ENCODE data around the gene COL9A2.
"Not testable (repeated sequence)": the region's sequence is repeated elsewhere in the genome, so short reads cannot be mapped to it uniquely, and the experiment has no call there.

Gene COL9A2

GRCh38 chr1:40316595-40317393 lies at the start of gene COL9A2:
Gene COL9A2 (minus strand): TSS chr1:40317286. CDS start chr1:40317197, 89 bp downstream.
- FAIRE-seq (peak; percentile 35), DNase-seq (ENCODE audit: low spot score) (peak; percentile 86)

DNA sequence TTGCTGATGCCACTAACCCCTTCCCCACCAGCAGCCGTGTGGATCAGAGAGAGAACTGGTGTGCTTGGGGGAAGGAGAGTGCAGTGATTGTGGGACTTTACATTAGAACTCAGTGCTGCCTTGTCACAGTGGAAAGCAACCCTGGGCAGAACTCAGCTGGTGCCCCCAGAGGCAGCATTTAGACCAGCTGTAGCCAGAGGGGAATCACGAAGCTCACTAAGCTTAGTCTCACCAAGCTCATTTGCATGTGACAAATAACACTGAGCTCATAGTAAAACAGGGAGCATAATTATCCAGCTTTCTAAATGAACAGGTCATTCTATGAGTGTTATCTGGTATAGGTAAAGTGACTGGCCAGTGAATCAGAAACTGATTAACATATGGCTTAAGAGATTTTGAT lies 46.6 kb upstream of the COL9A2 start:
- no peak for FAIRE-seq
- no peak for DNase-seq (ENCODE audit: low spot score)

- DNase-seq (ENCODE audit: low spot score) = no peak
- FAIRE-seq = no peak
Measured at GRCh38 chr1:40362699-40363098, 45.6 kb upstream of the COL9A2 start.

GRCh38 chr1:40362199-40362598 lies 45.1 kb upstream of the COL9A2 start:
- FAIRE-seq = no peak

GRCh38 chr1:40361637-40362036 lies 44.6 kb upstream of the COL9A2 start:
- FAIRE-seq = no peak
- no peak for DNase-seq (ENCODE audit: low spot score)

More at GRCh38 chr1:40362199-40362598, 45.1 kb upstream of the COL9A2 start:
- no peak for DNase-seq (ENCODE audit: low spot score)

DNA sequence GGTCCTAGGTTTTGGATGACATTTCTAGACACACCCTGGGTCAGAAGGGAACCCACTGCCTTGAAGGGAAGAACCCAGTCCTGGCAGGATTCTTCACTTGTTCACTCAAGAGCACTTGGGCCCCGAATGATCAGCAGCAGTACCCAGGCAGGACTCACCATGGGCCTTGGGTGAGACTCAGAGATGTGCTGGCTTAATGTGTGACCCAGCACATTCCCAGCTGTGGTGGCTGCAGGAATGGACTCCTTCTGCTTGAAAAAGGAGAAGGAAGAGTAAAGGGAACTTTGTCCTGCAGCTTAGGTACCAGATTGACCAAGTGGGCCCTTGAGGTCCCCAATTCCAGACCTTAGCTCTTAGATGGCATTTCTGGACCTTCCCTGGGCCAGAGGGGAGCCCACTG lies 44.1 kb upstream of the COL9A2 start:
- FAIRE-seq (no peak), DNase-seq (ENCODE audit: low spot score) (no peak)

DNA sequence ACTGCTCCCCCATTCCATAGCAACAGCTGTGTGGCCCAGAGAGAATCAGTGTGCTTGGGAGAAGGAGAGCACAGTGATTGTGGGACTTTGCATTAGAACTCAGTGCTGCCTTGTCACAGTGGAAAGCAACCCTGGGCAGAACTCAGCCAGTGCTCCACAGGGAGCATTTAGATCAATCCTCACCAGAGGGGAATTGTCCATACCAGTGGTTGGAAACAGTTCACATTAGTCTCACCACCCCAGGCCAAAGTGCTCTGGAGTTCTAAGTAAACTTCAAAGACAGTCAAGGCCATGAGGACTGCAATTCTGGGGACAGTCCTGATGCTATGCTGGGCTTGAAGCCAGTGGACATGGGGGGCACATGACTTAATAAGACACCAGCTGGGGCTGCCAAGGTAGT lies 43.5 kb upstream of the COL9A2 start:
- FAIRE-seq (no peak), DNase-seq (ENCODE audit: low spot score) (no peak)

DNA sequence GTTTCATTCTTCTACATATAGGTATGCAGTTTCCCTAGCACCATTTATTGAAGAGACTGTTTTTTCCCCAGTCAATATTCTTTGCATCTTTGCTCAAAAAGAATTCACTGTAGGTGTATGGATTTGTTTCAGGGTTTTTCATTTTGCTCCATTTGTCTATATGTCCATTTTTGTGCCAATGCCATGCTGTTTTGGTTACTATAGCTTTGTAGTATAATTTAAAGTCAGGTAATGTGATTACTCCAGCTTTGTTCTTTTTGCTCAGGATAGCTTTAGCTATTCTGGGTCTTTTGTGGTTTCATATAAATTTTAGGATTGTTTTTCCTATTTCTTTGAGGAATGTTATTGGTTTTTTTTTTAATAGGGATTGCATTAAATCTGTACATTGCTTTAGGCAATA lies 40.5 kb upstream of the COL9A2 start:
- no peak for FAIRE-seq
- DNase-seq (ENCODE audit: low spot score) = no peak

DNA sequence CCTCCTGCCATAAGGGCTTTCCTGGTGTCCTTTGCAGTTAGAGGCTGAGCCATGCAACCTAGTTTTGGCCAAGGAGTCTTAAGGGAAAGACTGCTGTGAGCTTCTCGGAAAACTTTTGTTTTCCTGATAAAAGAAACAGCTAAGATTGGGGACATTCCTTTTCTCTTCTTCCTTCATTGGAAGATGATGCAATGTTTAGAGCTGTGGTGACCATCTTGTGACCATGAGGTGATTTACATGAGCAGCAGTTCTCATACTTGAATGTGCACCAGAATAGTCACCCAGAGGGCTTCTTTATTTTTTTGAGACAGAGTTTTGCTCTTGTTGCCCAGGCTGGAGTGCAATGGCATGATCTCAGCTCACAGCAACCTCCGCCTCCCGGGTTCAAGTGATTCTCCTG lies 36.0 kb upstream of the COL9A2 start:
- no peak for FAIRE-seq

GRCh38 chr1:40352126-40352525 lies 35.0 kb upstream of the COL9A2 start:
- FAIRE-seq = no peak
- no peak for DNase-seq (ENCODE audit: low spot score)

More for the DNA sequence above, 36.0 kb upstream of the COL9A2 start:
- no peak for DNase-seq (ENCODE audit: low spot score)

GRCh38 chr1:40351124-40351523 lies 34.0 kb upstream of the COL9A2 start:
- DNase-seq (ENCODE audit: low spot score) = no peak
- FAIRE-seq = no peak

DNA sequence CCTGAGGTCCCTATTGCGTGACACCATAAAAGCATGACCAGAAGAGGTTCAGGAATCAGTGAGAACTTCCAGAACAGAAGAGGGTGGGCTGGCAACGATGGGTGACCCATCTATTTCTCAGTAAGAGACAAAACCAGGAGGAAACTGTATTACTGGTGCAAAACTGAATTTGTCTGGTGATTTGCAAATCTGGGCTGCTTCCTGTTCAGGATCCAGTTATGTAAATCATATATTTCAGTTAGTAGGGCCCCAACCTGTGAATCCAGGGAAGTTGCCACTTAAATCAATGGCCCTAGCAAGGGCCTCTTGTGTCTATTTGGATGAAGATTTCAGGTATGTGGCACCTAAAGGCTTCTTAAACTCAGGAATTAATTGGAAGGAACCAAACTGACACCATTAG lies 33.3 kb upstream of the COL9A2 start:
- no peak for DNase-seq (ENCODE audit: low spot score)
- FAIRE-seq = no peak

DNA sequence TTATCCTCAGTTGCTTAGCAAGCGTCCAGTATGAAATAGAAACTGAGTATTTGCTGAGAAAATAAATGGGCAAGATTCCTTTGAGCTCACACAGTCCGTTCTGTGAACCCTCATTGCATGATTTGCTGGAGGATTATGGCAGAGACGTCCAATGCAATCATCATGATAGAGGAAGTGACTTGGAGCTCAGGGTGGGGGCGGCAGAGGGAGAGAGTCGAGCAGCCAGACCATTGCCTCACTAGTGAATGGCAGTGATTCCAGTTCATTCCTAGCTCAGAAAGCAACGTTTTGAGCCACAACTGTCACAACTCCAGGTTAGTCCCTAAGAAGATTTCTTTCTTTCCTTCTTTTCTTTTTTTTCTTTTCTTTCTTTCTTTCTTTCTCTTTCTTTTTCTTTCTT lies 27.5 kb upstream of the COL9A2 start:
- no peak for FAIRE-seq

DNA sequence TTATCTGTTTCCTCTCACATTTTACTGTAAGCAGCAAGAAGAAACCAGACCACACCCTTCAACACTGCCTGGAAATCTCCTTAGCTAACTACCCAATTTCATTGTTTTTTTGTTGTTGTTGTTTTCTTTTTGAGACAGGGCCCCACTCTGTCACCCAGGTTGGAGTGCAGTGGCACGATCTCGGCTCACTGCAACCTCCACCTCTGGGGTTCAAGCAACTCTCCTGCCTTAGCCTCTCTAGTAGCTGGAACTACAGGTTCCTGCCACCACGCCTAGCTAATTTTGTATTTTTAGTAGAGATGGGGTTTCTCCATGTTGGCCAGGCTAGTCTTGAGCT lies 25.3 kb upstream of the COL9A2 start:
- not testable (repeated sequence) for FAIRE-seq; DNase-seq (ENCODE audit: low spot score)

More for the DNA sequence above, 27.5 kb upstream of the COL9A2 start:
- peak; percentile 42 for DNase-seq (ENCODE audit: low spot score)

DNA sequence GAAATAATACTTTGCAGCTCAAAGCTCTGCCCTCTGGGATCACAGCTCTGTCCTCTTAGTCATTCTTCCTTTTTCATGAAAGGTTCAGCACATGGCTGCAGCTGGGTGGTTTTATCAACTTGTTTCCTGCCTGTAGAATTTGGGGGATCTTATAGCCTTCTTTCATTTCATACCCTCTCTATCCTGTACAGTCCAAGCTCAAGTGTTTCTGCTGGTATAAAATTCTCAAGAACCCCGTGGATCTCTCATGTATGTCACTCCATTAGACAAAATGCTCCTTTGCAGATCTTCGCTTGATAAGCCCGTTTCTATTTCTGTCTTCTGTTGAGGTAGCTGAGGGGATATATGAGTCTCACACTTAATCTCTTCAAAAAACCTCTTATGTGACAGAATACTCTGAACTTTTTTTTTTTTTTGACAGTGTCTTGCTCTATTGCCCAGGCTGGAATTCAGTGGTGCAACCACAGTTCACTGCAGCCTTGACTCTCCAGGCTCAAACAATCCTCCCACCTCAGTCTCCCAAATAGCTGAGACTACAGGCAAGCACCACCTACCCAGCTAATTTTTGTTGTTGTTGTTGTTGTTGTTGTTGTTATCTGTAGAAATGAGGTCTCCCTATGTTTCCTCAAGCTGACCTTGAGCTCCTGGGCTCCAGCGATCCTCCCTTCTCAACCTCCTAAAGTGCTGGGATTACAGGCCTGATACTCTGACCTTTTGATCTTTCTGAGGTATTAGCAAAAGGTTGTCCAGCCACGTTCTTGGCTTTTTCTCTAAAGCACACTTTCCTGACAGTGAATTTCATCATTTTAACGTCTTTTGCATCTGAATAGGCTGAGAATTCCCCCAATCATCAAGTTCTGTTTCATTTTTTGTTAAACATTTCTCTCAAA lies 24.6 kb upstream of the COL9A2 start:
- FAIRE-seq = no peak
- DNase-seq (ENCODE audit: low spot score) = no peak

GRCh38 chr1:40339420-40340323 lies 22.6 kb upstream of the COL9A2 start:
- FAIRE-seq = no peak
- DNase-seq (ENCODE audit: low spot score) = no peak

DNA sequence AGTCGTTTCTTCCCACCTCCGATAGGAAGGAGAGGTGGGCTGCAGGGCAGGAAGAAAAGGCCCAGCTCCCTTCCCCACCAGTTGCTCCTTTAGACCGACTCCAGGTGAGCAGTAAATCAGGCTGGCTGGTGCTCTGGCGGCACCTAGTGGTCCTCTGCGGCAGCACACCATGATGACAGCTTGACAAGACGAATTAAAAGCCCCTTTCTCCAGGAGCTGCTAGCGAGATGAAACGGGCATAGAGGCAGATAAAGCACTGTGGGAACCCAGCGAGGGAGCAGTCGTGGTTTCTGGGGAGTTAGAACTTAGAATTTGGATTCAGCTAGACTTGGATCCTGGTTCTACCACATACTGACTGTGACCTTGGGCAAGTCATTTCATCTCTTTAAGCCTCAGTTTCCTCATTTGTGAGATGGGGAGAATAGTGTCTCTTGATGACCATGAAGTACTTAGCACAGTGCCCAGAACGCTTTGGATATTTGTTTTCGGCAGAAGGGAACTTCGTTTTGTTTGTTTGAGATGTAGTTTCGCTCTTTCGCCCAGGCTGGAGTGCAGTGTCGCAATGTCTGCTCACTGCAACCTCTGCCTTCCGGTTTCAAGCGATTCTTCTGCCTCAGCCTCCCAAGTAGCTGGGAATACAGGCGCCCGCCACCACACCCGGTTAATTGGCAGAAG lies 21.8 kb upstream of the COL9A2 start:
- FAIRE-seq = peak; percentile 89
- DNase-seq (ENCODE audit: low spot score) = peak; percentile 90

DNA sequence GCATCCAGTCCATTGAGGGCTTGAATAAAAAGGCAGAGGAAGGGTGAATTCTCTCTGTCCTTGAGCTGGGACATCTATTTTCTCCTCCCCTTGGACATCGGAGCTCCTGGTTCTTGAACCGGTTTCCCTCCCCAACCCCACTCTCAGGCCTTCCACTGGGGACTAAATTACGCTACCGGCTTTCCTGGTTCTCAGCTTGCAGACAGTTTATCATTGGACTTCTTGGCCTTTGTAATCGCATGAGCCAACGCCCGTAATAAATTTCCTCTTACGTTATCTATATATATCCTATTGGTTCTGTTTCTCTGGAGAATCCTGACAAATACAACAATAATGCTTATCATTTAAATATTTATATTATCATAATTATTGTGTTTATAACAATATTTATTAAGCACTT lies 20.4 kb upstream of the COL9A2 start:
- FAIRE-seq = no peak
- DNase-seq (ENCODE audit: low spot score) = no peak

GRCh38 chr1:40332695-40333094 lies 15.6 kb upstream of the COL9A2 start:
- FAIRE-seq (no peak), DNase-seq (ENCODE audit: low spot score) (no peak)

- not testable (repeated sequence) for FAIRE-seq; DNase-seq (ENCODE audit: low spot score)
Measured at GRCh38 chr1:40331403-40331802, 14.3 kb upstream of the COL9A2 start.
